Fibroblast of lung (primary cell): ENCODE results near the gene DOCK4. TPM values are rescaled to one million over a fixed set of nuclear protein-coding genes. Genes with fewer than 3 reads are reported as not detected.

Experiments used
- DNase-seq, 2 donors: peaks; one replicate each; pipeline versions ENCODE4 v3.0.0 to v3.0.0-alpha.2; 2010; ENCODE audit warnings: low read depth in 2 of 2
- H2AFZ ChIP-seq: 2 replicates; pipeline ENCODE4 v1.5.1; 2012; ENCODE audit warnings: low read length, control low read depth, inconsistent platforms
- H3K27ac ChIP-seq: 2 replicates; pipeline ENCODE4 v1.5.1; 2011; ENCODE audit warnings: low read length, control low read depth; ENCODE audit not compliant: insufficient read depth
- H3K27me3 ChIP-seq: 2 replicates; pipeline ENCODE4 v1.5.1; 2011; ENCODE audit warnings: mild to moderate bottlenecking, low read length; ENCODE audit not compliant: control insufficient read depth, insufficient read depth
- H3K36me3 ChIP-seq: 2 replicates; pipeline ENCODE4 v1.5.1; 2011; ENCODE audit warnings: low read length; ENCODE audit not compliant: control insufficient read depth, insufficient read depth
- H3K4me1 ChIP-seq: 2 replicates; pipeline ENCODE4 v1.5.1; 2011; ENCODE audit warnings: low read length; ENCODE audit not compliant: control insufficient read depth, insufficient read depth; ENCODE audit errors: extremely low read depth
- H3K4me2 ChIP-seq: 2 replicates; pipeline ENCODE4 v1.5.1; 2011; ENCODE audit warnings: low read length, control low read depth; ENCODE audit not compliant: insufficient read depth; ENCODE audit errors: extremely low read depth
- H3K4me3 ChIP-seq, 4 experiments: fragments of 200-600 bp in 1 of 4; sonication (generic) in 1 of 4; replicated peaks in 1 of 4; 2 replicates each; pipeline ENCODE4 v1.5.1; 2011 to 2016; ENCODE audit warnings: low read length in 4 of 4, low read depth in 3 of 4, mild to moderate bottlenecking in 3 of 4, control low read depth in 2 of 4, inconsistent platforms in 1 of 4, mixed read lengths in 1 of 4; ENCODE audit not compliant: insufficient read depth in 1 of 4; ENCODE audit errors: control extremely low read depth in 1 of 4
- H3K79me2 ChIP-seq: 2 replicates; pipeline ENCODE4 v1.5.1; 2012; ENCODE audit warnings: mild to moderate bottlenecking, low read length, inconsistent platforms; ENCODE audit not compliant: control insufficient read depth, insufficient read depth
- H3K9ac ChIP-seq: 2 replicates; pipeline ENCODE4 v1.5.1; 2011; ENCODE audit warnings: mild to moderate bottlenecking, low read length, control low read depth; ENCODE audit not compliant: insufficient read depth
- H3K9me3 ChIP-seq: 2 replicates; pipeline ENCODE4 v1.5.1; 2012; ENCODE audit warnings: low read depth, low read length; ENCODE audit not compliant: control insufficient read depth, insufficient read depth
- H4K20me1 ChIP-seq: 2 replicates; pipeline ENCODE4 v1.5.1; 2011; ENCODE audit warnings: low read length; ENCODE audit not compliant: control insufficient read depth, insufficient read depth; ENCODE audit errors: extremely low read depth
- CTCF ChIP-seq, 2 donors: IDR thresholded peaks in 1 of 2; conservative IDR thresholded peaks in 1 of 2; 1 replicate in 1 of 2; 2 replicates in 1 of 2; pipeline ENCODE4 v1.5.1; 2011 to 2012; ENCODE audit warnings: low read length in 2 of 2, control low read depth in 1 of 2, inconsistent platforms in 1 of 2, low read depth in 1 of 2, mild to moderate bottlenecking in 1 of 2
- EZH2 ChIP-seq: IDR thresholded peaks from 2 replicates; pipeline ENCODE4 v1.5.1; 2012; ENCODE audit warnings: low read length, control low read depth, mild to moderate bottlenecking; ENCODE audit errors: missing control alignments
- polyA plus RNA-seq, 2 donors: library from polyadenylated mRNA; depleted of rRNA in 1 of 2; stranded (reverse) in 1 of 2; unstranded in 1 of 2; fragments of >200 nt; gene quantifications; 2 replicates each; pipeline ENCODE4 v1.2.1, GENCODE V29; 2011 to 2012; ENCODE audit warnings: missing spikeins in 1 of 2
- total RNA-seq: library from RNA; depleted of rRNA; stranded (reverse); fragments of >200 nt; gene quantifications from 2 replicates; pipeline ENCODE4 v1.2.1, GENCODE V29; 2014

DOCK4 gene
- total and polyA plus RNA-seq, 2 donors (not counting 1 experiment from before 2014, with no cell fraction given), result 20.8 to 39.3 TPM

DNA sequence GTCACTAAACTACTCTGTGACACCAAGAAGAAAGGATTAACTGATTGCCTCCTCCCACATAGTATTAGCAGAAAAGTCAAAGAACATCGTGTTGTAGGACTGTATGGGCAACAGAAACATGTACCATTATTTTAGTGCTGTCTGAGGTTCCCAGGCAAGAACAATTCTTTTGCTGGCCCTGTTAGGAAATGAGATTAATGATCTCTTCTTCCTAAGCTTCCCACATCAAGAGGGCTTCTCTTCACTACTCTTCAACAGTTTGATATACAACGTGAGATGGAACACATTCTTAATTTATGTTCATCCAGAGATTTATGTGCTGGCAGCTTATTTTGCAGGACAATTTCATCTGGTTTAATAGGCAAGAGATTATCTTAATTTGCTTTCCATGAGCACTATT, 219.6 kb downstream of the DOCK4 start:
- Histone ChIP-seq H4K20me1 (no peaks in the 10 kb centered on the region), H3K36me3 (peaks cover 6% of the 10 kb centered on the region), H3K4me3 (no peak overlapping the region), H3K79me2 (no peaks in the 10 kb centered on the region), H3K9ac (no peak overlapping the region), H3K4me2 (no peak overlapping the region), H3K27ac (no peak overlapping the region), H2AFZ (no peak overlapping the region), H3K4me1 (peaks cover 5% of the 10 kb centered on the region), H3K9me3 (no peaks in the 10 kb centered on the region), H3K27me3 (no peaks in the 10 kb centered on the region)
- DNase-seq, result peak; percentile 15 to 16
- no peak for TF ChIP-seq EZH2
- TF ChIP-seq CTCF (conservative IDR thresholded peaks at IDR 0.05 in 1 of 2, IDR thresholded peaks at IDR 0.05 in 1 of 2; ENCODE audit: low read depth in 1 of 2, low read length in 2 of 2), result no peak

DNA sequence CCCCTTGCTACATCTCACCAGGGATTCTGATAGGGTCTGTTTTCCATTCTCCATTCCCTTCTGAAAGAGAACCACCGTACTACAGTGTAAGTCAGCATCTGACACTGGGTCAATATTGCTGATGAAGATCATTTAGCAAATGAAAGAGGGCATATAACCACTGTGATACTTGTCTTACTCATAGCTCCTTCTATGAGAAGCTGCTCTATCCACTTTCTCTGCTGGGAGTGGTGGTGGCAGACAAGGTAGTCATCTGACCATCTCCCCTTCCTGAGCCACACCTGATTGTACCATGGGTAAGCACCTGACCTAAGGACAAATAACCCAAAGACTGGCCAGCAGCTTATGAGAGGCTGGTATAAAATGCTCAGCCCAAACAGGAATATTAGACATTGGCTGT, 220.4 kb downstream of the DOCK4 start:
- no peaks in the 10 kb centered on the region for H3K79me2 ChIP-seq
- peaks cover 5% of the 10 kb centered on the region for H3K4me1 ChIP-seq
- no peaks in the 10 kb centered on the region for H4K20me1 ChIP-seq
- H3K27me3 ChIP-seq, result no peaks in the 10 kb centered on the region
- no peaks in the 10 kb centered on the region for H3K9me3 ChIP-seq
- no peak overlapping the region for H3K4me2 ChIP-seq
- H3K27ac ChIP-seq, result no peak overlapping the region
- peaks cover 6% of the 10 kb centered on the region for H3K36me3 ChIP-seq
- no peak for DNase-seq
- no peak overlapping the region for H2AFZ ChIP-seq
- TF ChIP-seq CTCF (conservative IDR thresholded peaks at IDR 0.05 in 1 of 2, IDR thresholded peaks at IDR 0.05 in 1 of 2; ENCODE audit: low read depth in 1 of 2, low read length in 2 of 2) (no peak), EZH2 (no peak)
- H3K9ac ChIP-seq, result no peak overlapping the region
- no peak overlapping the region for H3K4me3 ChIP-seq

- TF ChIP-seq EZH2, result no peak
- TF ChIP-seq CTCF (conservative IDR thresholded peaks at IDR 0.05 in 1 of 2, IDR thresholded peaks at IDR 0.05 in 1 of 2; ENCODE audit: low read depth in 1 of 2, low read length in 2 of 2), result no peak
- Histone ChIP-seq H3K27me3 (no peaks in the 10 kb centered on the region), H3K9ac (no peak overlapping the region), H2AFZ (no peak overlapping the region), H4K20me1 (no peaks in the 10 kb centered on the region), H3K27ac (no peak overlapping the region), H3K79me2 (no peaks in the 10 kb centered on the region), H3K9me3 (no peaks in the 10 kb centered on the region), H3K36me3 (peaks cover 2% of the 10 kb centered on the region), H3K4me1 (peaks cover 5% of the 10 kb centered on the region), H3K4me3 (no peak overlapping the region), H3K4me2 (no peak overlapping the region)
- DNase-seq, result peak in 1 of 2 donors; percentile 63
These were observed 223.4 kb downstream of the DOCK4 start for GRCh38 chr7:111982804-111983203.
